Calu3 (cell line): ENCODE measurements around the gene C1orf21. TPM values are rescaled to one million over a fixed set of nuclear protein-coding genes. Genes with fewer than 3 reads are reported as not detected.

Experiments
- BruUV-seq: library from RNA; stranded (reverse); fragments of 400-500 nt; replicated peaks from 2 replicates; lab custom pipeline; 2021; lab: Mats Ljungman, UMichigan
- CTCF ChIA-PET: fragments of 300-600 bp; sonication (Branson Sonifier 250); formaldehyde crosslinking; loops from one replicate; lab custom pipeline; 2022; ENCODE audit warnings: antibody characterized with exemption; lab: Charles Lee
- DNase-seq: peaks from one replicate; pipeline ENCODE4 v3.0.0; 2022
- H3K27ac Mint-ChIP-seq: one replicate; pipeline ENCODE4 v1.8.0; 2022; ENCODE audit warnings: mixed read lengths; ENCODE audit not compliant: unreplicated experiment
- H3K27me3 Mint-ChIP-seq: one replicate; pipeline ENCODE4 v1.8.0; 2022; ENCODE audit warnings: mixed read lengths; ENCODE audit not compliant: unreplicated experiment
- H3K36me3 Mint-ChIP-seq: one replicate; pipeline ENCODE4 v1.8.0; 2022; ENCODE audit warnings: mild to moderate bottlenecking, moderate library complexity, mixed read lengths; ENCODE audit not compliant: insufficient read depth, unreplicated experiment
- H3K4me1 Mint-ChIP-seq: one replicate; pipeline ENCODE4 v1.8.0; 2022; ENCODE audit warnings: mild to moderate bottlenecking, low read depth, mixed read lengths; ENCODE audit not compliant: unreplicated experiment
- H3K4me3 Mint-ChIP-seq: one replicate; pipeline ENCODE4 v1.8.0; 2022; ENCODE audit warnings: mild to moderate bottlenecking, low read depth, moderate library complexity, mixed read lengths; ENCODE audit not compliant: unreplicated experiment
- H3K9me3 Mint-ChIP-seq: one replicate; pipeline ENCODE4 v1.8.0; 2022; ENCODE audit warnings: low read depth, mixed read lengths; ENCODE audit not compliant: unreplicated experiment
- intact Hi-C: fragments of 100-400 bp; cut with micrococcal nuclease; formaldehyde crosslinking; loops from one replicate; pipeline ENCODE4 v1.10.0; 2022; ENCODE audit not compliant: unreplicated experiment
- total RNA-seq: library from RNA; stranded (reverse); gene quantifications from 2 replicates; pipeline ENCODE4 v1.2.3, GENCODE V29; 2022
- TF ChIP-seq, protein P1 (sequence below): fragments of 200-600 bp; IDR thresholded peaks from one replicate; pipeline ENCODE4 v1.8.0; 2022; ENCODE audit warnings: antibody characterized with exemption; ENCODE audit not compliant: unreplicated experiment

The C1orf21 gene
- total RNA-seq, 1 experiment from 2014 or later: 20.6 TPM

DNA sequence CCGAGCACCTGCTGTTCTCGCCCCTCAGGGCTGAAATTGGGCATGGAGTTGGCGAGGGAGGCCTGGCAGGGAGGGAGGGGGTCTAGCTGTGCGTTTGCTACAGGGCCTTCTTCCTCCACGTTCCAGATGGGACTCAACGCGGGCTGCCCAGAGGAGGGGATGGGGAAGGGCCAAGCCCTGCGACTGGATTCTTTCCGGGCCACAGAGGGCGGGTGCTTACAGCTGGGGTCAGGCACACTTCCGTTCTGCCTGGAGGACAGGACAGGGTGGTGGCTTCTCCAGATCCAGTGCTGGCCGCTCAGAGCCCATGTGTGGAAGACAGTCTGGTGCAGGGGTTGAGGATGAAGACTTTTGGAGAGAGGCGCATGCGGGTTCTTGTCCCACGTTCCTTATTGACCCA lies 277.8 kb downstream of the C1orf21 start:
- no peaks in the 10 kb centered on the region for H3K36me3 Mint-ChIP-seq
- no peak overlapping the region for H3K27ac Mint-ChIP-seq
- peak overlapping the region; percentile 76 for H3K4me3 Mint-ChIP-seq
- peaks cover 11% of the 10 kb centered on the region for H3K4me1 Mint-ChIP-seq
- BruUV-seq: no TSS peak
- TF ChIP-seq, protein P1, sequence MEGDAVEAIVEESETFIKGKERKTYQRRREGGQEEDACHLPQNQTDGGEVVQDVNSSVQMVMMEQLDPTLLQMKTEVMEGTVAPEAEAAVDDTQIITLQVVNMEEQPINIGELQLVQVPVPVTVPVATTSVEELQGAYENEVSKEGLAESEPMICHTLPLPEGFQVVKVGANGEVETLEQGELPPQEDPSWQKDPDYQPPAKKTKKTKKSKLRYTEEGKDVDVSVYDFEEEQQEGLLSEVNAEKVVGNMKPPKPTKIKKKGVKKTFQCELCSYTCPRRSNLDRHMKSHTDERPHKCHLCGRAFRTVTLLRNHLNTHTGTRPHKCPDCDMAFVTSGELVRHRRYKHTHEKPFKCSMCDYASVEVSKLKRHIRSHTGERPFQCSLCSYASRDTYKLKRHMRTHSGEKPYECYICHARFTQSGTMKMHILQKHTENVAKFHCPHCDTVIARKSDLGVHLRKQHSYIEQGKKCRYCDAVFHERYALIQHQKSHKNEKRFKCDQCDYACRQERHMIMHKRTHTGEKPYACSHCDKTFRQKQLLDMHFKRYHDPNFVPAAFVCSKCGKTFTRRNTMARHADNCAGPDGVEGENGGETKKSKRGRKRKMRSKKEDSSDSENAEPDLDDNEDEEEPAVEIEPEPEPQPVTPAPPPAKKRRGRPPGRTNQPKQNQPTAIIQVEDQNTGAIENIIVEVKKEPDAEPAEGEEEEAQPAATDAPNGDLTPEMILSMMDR: no peak
- DNase-seq: no peak
- H3K9me3 Mint-ChIP-seq: no peaks in the 10 kb centered on the region
- CTCF ChIA-PET: interaction anchor here (0.6 to 2.0 kb wide), 22 partner anchors 11 to 589 kb away, joined by 3 to 40 read pairs (median 7); partner anchors contain the start of gene C1orf21
- H3K27me3 Mint-ChIP-seq: no peaks in the 10 kb centered on the region
- intact Hi-C loops: loop anchor here (1.0 to 10.0 kb wide), 8 partner anchors 72 to 589 kb away; no protein-coding TSS in a partner anchor

DNA sequence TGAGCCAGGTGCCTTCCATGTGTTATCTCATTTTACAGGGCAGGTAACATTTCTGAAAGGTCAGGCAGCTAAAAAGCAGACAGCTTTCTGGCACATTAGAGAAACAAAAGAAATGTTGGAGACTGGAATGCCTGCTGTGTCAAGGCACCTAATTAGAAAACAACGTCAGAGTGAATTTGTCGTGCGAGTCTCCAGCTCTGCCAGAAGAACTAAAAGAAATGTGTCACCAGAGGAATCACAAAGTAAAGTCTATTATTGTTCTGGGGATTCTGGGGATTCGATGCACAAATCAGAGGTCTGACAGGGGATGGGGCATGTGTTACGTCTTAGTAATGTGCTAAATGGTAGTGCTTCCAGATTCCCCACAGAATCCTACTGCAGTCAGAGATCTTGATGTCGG lies 278.5 kb downstream of the C1orf21 start:
- Mint-ChIP-seq H3K4me3 (no peak overlapping the region), H3K27me3 (no peaks in the 10 kb centered on the region), H3K27ac (no peak overlapping the region), H3K9me3 (no peaks in the 10 kb centered on the region), H3K36me3 (no peaks in the 10 kb centered on the region), H3K4me1 (peaks cover 11% of the 10 kb centered on the region)
- TF ChIP-seq, protein P1: no peak
- CTCF ChIA-PET: interaction anchor here (1.9 to 2.0 kb wide), 2 partner anchors 174 to 286 kb away, joined by 15 to 40 read pairs; no protein-coding TSS in a partner anchor
- no TSS peak for BruUV-seq
- intact Hi-C loops: loop anchor here (2.0 to 10.0 kb wide), 2 partner anchors 151 to 443 kb away; no protein-coding TSS in a partner anchor
- DNase-seq: no peak

DNA sequence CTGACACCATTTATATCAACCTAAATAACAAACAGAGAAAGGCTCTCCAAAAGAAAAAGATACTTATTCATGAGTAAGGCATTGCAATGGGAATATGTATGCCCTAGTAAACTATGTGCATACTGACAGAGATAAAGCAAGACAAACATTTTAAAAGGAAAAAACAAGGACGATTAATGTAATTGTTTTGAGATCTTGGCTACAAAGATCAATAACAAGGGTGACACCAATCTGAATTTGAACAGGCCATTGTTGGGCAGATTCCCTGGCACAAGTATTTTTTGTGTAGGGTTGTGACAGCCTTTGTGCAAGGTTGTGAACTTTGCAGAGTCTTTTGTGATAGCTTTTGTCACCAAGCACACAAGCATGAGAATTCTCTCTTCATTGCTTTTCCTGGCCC lies 282.6 kb downstream of the C1orf21 start:
- Mint-ChIP-seq H3K27ac (no peak overlapping the region), H3K36me3 (no peaks in the 10 kb centered on the region), H3K9me3 (no peaks in the 10 kb centered on the region), H3K4me1 (peaks cover under 1% of the 10 kb centered on the region), H3K4me3 (no peak overlapping the region), H3K27me3 (peaks cover 12% of the 10 kb centered on the region)
- CTCF ChIA-PET: interaction anchor here (0.6 to 1.0 kb wide), 2 partner anchors 9 to 190 kb away, joined by 3 to 4 read pairs; no protein-coding TSS in a partner anchor
- intact Hi-C loops: loop anchor here (10.0 kb wide), 1 partner anchor 155 kb away; no protein-coding TSS in a partner anchor
- TF ChIP-seq, protein P1: no peak
- no peak for DNase-seq
- no TSS peak for BruUV-seq

DNA sequence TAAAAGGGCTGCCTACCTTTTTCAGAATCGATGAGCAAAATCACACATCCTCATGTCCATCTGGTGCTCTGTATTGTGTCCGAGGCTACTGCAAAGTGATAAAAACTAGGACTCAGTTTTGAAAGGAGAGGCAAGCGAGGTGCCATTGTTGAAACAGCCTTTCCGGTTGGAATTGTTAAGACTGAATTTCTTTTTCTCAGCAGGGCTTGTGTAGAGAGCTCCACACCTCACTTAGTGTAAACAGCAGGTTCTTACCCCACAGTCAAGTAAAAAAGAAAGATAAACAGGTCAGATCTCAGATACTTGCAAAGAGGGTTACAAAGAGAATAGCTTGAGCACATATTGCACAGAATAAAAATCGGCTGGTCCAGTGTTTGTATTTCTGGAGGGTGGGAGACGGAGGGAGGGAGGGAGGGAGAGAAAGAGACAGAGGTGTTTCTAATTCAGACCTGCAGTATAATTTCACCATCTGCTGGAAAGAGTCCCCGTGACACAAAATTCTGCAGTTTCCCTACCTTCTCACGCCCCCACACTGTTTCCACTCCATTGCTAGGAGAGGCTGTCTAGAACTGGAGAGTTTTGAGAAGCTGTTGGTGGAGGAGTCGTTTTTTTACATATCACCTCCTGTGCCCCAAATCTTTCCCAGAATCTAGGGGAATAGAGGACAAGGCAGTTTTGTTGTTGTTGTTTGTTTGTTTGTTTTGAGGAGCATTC lies 285.3 kb downstream of the C1orf21 start:
- intact Hi-C loops: no loop called here
- H3K36me3 Mint-ChIP-seq: no peaks in the 10 kb centered on the region
- no peaks in the 10 kb centered on the region for H3K4me1 Mint-ChIP-seq
- DNase-seq: no peak
- H3K27ac Mint-ChIP-seq: no peak overlapping the region
- H3K27me3 Mint-ChIP-seq: peaks cover 12% of the 10 kb centered on the region
- no peaks in the 10 kb centered on the region for H3K9me3 Mint-ChIP-seq
- TF ChIP-seq, protein P1: no peak
- BruUV-seq: no TSS peak
- H3K4me3 Mint-ChIP-seq: no peak overlapping the region
- CTCF ChIA-PET: no interaction called here
